Epidermal melanocyte (primary cell): ENCODE data around the gene AP4B1.
"Not testable (repeated sequence)": the region's sequence is repeated elsewhere in the genome, so short reads cannot be mapped to it uniquely, and the experiment has no call there.

Experiments
- DNase-seq: peaks from one replicate; pipeline ENCODE4 v3.0.0; 2011; ENCODE audit warnings: low spot score; ENCODE audit not compliant: insufficient read length

The AP4B1 gene

GRCh38 chr1:113858982-113859381 lies 45.6 kb downstream of the AP4B1 start:
- no peak for DNase-seq

GRCh38 chr1:113858418-113858817 lies 46.2 kb downstream of the AP4B1 start:
- no peak for DNase-seq

- no peak for DNase-seq
Measured at GRCh38 chr1:113857776-113858175, 46.8 kb downstream of the AP4B1 start.

- DNase-seq: no peak
Measured at GRCh38 chr1:113856401-113856790, 48.2 kb downstream of the AP4B1 start.

GRCh38 chr1:113855630-113856400 lies 48.8 kb downstream of the AP4B1 start:
- DNase-seq: no peak

GRCh38 chr1:113854234-113854633 lies 50.4 kb downstream of the AP4B1 start:
- no peak for DNase-seq

GRCh38 chr1:113852694-113853093 lies 51.9 kb downstream of the AP4B1 start:
- not testable (repeated sequence) for DNase-seq

- no peak for DNase-seq
Measured at GRCh38 chr1:113850127-113850796, 54.3 kb downstream of the AP4B1 start.

- DNase-seq: no peak
Measured at GRCh38 chr1:113849072-113849471, 55.5 kb downstream of the AP4B1 start.

GRCh38 chr1:113846391-113847035 lies 58.1 kb downstream of the AP4B1 start:
- DNase-seq: no peak
